Measurements from ENCODE around the gene TET2. TPM values are rescaled to one million over a fixed set of nuclear protein-coding genes. Genes with fewer than 3 reads are reported as not detected.

TET2 gene
- total RNA-seq, 1 donor from 2014 or later: 10.3 TPM

- TF ChIP-seq CTCF (IDR thresholded peaks at IDR 0.05; ENCODE audit: insufficient read depth, low read length, severe bottlenecking): no peak
- DNase-seq (ENCODE audit: low read depth): no peak
- no peaks in the 10 kb centered on the region for H3K27me3 ChIP-seq (ENCODE audit: control insufficient read depth, insufficient read depth, low read length)
- no peaks in the 10 kb centered on the region for H3K36me3 ChIP-seq (ENCODE audit: control insufficient read depth, insufficient read depth, low read length)
- no peak for FAIRE-seq
- no peak overlapping the region for H3K4me3 ChIP-seq (ENCODE audit: low read depth, low read length)
Observed at GRCh38 chr4:105126311-105127169, 20.1 kb upstream of the TET2 start.

- FAIRE-seq (no peak), DNase-seq (ENCODE audit: low read depth) (no peak)
- H3K4me3 ChIP-seq (ENCODE audit: low read depth, low read length): no peak overlapping the region
- H3K36me3 ChIP-seq (ENCODE audit: control insufficient read depth, insufficient read depth, low read length): no peaks in the 10 kb centered on the region
- no peaks in the 10 kb centered on the region for H3K27me3 ChIP-seq (ENCODE audit: control insufficient read depth, insufficient read depth, low read length)
- TF ChIP-seq CTCF (IDR thresholded peaks at IDR 0.05; ENCODE audit: insufficient read depth, low read length, severe bottlenecking): no peak
Observed at GRCh38 chr4:105127170-105127445, 19.6 kb upstream of the TET2 start.

GRCh38 chr4:105128208-105128607 lies 18.5 kb upstream of the TET2 start:
- no peak overlapping the region for H3K4me3 ChIP-seq (ENCODE audit: low read depth, low read length)
- H3K36me3 ChIP-seq (ENCODE audit: control insufficient read depth, insufficient read depth, low read length): no peaks in the 10 kb centered on the region
- DNase-seq (ENCODE audit: low read depth) (no peak), FAIRE-seq (no peak)
- no peak for TF ChIP-seq CTCF (IDR thresholded peaks at IDR 0.05; ENCODE audit: insufficient read depth, low read length, severe bottlenecking)
- H3K27me3 ChIP-seq (ENCODE audit: control insufficient read depth, insufficient read depth, low read length): no peaks in the 10 kb centered on the region

GRCh38 chr4:105129286-105130040 lies 17.2 kb upstream of the TET2 start:
- no peak for DNase-seq (ENCODE audit: low read depth)

GRCh38 chr4:105130945-105131344 lies 15.7 kb upstream of the TET2 start:
- TF ChIP-seq CTCF (IDR thresholded peaks at IDR 0.05; ENCODE audit: insufficient read depth, low read length, severe bottlenecking): no peak
- Histone ChIP-seq H3K36me3 (ENCODE audit: control insufficient read depth, insufficient read depth, low read length) (no peaks in the 10 kb centered on the region), H3K4me3 (ENCODE audit: low read depth, low read length) (no peak overlapping the region), H3K27me3 (ENCODE audit: control insufficient read depth, insufficient read depth, low read length) (no peaks in the 10 kb centered on the region)
- FAIRE-seq: no peak
- no peak for DNase-seq (ENCODE audit: low read depth)

More at GRCh38 chr4:105129286-105130040, 17.2 kb upstream of the TET2 start:
- Histone ChIP-seq H3K4me3 (ENCODE audit: low read depth, low read length) (no peak overlapping the region), H3K27me3 (ENCODE audit: control insufficient read depth, insufficient read depth, low read length) (no peaks in the 10 kb centered on the region), H3K36me3 (ENCODE audit: control insufficient read depth, insufficient read depth, low read length) (no peaks in the 10 kb centered on the region)
- no peak for TF ChIP-seq CTCF (IDR thresholded peaks at IDR 0.05; ENCODE audit: insufficient read depth, low read length, severe bottlenecking)
- no peak for FAIRE-seq
